ENCODE measurements around the gene NCKAP5L.

Gene NCKAP5L

DNA sequence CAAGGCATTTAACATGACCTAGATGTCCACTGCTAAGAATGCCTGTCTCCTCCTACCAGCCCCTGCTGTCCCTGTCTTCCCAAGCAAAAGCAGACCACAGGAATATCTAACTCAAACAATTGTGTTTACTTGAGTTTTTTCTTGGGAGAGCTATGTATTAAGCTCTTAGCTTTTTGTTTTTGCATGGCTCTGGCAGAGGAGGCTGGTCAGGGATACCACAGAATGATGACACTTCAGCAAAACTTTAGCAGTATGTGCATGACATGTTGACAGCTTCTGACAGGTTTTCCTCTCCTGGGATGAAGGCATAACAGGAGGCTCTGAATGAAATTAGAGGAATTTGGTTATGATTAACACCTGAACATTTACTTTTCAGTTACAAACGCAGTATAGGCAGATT, 79.9 kb downstream of the NCKAP5L start:
- DNase-seq (ENCODE audit: low read depth), result no peak
- TF ChIP-seq, protein P1, sequence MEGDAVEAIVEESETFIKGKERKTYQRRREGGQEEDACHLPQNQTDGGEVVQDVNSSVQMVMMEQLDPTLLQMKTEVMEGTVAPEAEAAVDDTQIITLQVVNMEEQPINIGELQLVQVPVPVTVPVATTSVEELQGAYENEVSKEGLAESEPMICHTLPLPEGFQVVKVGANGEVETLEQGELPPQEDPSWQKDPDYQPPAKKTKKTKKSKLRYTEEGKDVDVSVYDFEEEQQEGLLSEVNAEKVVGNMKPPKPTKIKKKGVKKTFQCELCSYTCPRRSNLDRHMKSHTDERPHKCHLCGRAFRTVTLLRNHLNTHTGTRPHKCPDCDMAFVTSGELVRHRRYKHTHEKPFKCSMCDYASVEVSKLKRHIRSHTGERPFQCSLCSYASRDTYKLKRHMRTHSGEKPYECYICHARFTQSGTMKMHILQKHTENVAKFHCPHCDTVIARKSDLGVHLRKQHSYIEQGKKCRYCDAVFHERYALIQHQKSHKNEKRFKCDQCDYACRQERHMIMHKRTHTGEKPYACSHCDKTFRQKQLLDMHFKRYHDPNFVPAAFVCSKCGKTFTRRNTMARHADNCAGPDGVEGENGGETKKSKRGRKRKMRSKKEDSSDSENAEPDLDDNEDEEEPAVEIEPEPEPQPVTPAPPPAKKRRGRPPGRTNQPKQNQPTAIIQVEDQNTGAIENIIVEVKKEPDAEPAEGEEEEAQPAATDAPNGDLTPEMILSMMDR (IDR thresholded peaks at IDR 0.05; ENCODE audit: control insufficient read depth, extremely low read depth, insufficient read depth), result no peak
- no peak overlapping the region for H3K4me3 ChIP-seq (ENCODE audit: low read depth, low read length)

DNA sequence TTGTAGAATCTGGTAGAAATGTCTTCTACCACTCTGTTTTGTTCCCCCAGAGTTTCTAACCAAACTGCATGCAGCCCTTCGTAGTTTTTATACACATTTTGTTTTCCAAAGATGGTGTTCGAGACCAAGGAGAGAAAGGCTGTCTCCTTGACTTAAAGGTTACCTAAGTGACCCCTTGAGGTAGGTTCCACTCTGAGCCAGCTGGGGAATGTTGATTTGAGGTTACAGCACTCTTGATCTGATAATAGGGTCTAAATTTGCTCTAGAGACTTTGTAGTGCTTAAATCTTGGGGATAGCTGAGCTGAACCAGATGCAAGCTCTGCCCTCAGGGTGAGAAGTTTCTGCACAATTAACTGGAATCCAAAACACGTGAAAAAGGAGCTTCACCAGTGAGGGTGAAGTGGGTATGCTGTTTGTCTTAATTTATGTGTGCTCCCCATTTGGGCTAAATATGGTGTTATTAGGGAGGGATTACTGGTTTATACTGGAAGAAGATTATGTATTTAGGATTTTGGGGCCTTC, 83.8 kb downstream of the NCKAP5L start:
- no peak for DNase-seq (ENCODE audit: low read depth)
- no peak overlapping the region for H3K4me3 ChIP-seq (ENCODE audit: low read depth, low read length)

DNA sequence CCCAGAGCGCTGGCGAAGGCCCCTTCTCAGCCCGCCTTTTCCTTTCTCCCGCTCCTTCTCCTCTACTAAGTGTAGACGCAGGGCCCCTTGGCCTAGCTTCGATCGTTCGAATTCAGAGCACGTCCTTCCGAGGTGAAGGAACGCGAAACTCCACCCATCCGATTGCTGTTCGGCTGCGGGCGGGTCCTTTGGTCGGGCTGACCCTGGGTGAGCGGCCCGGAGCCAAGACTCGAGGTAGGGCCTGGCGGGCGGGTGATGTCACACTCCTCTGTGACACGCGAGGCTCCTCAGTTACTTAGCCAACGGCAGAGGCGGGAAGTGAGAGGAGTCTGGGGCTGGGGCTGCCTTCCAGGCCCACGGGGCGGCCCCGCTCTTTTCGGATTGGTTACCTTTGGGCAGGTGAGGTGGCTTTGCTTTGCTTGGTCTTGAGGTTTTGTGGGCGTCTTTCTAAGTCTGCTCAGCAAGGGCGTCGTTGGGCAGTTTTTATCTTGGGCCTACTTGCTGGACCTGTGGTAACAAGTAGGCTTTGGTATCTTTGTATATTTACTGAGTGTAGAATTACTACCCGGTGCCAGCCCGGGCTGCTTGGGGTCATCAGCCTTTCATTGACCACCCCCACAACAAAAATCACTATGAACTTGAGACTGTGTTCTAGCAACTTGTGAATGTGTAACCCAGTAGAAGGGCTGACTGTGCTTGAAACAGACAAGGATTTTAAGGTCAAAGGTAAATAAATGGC, 86.2 kb downstream of the NCKAP5L start:
- DNase-seq (ENCODE audit: low read depth), result peak; percentile 71
- TF ChIP-seq, protein P1 (IDR thresholded peaks at IDR 0.05; ENCODE audit: control insufficient read depth, extremely low read depth, insufficient read depth), result no peak
- peak overlapping the region; percentile 89 for H3K4me3 ChIP-seq (ENCODE audit: low read depth, low read length)

More for the DNA sequence above, 83.8 kb downstream of the NCKAP5L start:
- TF ChIP-seq, protein P1 (IDR thresholded peaks at IDR 0.05; ENCODE audit: control insufficient read depth, extremely low read depth, insufficient read depth), result no peak
